Thyroid gland (tissue), 4 donors: ENCODE results near the gene HAGHL. TPM values are rescaled to one million over a fixed set of nuclear protein-coding genes. Genes with fewer than 3 reads are reported as not detected.

ENCODE experiments used
- DNase-seq, 2 donors: peaks; one replicate each; pipeline ENCODE4 v3.0.0-alpha.2; 2019
- H3K27ac ChIP-seq, 3 donors: fragments of 200-600 bp; sonication (generic); 1 replicate in 2 of 3; 2 replicates in 1 of 3; pipeline ENCODE4 v1.5.1; 2016 to 2019; ENCODE audit warnings: mild to moderate bottlenecking in 1 of 3, moderate library complexity in 1 of 3
- H3K27me3 ChIP-seq: fragments of 200-600 bp; sonication (generic); one replicate; pipeline ENCODE4 v1.5.1; 2019
- H3K36me3 ChIP-seq, 2 donors: fragments of 200-600 bp; sonication (generic); one replicate each; pipeline ENCODE4 v1.5.1; 2016 to 2019
- H3K4me1 ChIP-seq, 2 donors: fragments of 200-600 bp; sonication (generic); one replicate each; pipeline ENCODE4 v1.5.1; 2017 to 2019
- H3K4me3 ChIP-seq, 3 donors: fragments of 200-600 bp; sonication (generic); replicated peaks in 1 of 3; 1 replicate in 2 of 3; 2 replicates in 1 of 3; pipeline ENCODE4 v1.5.1; 2016; ENCODE audit warnings: mild to moderate bottlenecking in 1 of 3
- H3K9me3 ChIP-seq: fragments of 200-600 bp; sonication (generic); one replicate; pipeline ENCODE4 v1.5.1; 2017
- CTCF ChIP-seq, 6 experiments: fragments of 200-600 bp in 3 of 6; fragments of 450-650 bp in 3 of 6; sonication (generic) in 3 of 6; IDR thresholded peaks; one replicate each; pipeline ENCODE4 v1.5.1; 2016 to 2019; ENCODE audit warnings: antibody characterized with exemption in 6 of 6, mild to moderate bottlenecking in 2 of 6, inconsistent platforms in 1 of 6, moderate library complexity in 1 of 6
- POLR2A ChIP-seq, 2 donors: fragments of 450-650 bp; IDR thresholded peaks; one replicate each; pipeline ENCODE4 v1.6.1; 2017; ENCODE audit warnings: antibody characterized with exemption in 2 of 2, mild to moderate bottlenecking in 2 of 2, moderate library complexity in 1 of 2
- WGBS, 2 donors: methylation state at CpG; one replicate each; pipeline ENCODE4 v1.1.5; 2017; 5-methylcytosine and 5-hydroxymethylcytosine counted together
- intact Hi-C: fragments of 100-400 bp; cut with DNase I; formaldehyde crosslinking; loops from one replicate; pipeline ENCODE4 v1.15.1; 2023
- total RNA-seq, 4 donors: library from RNA; depleted of rRNA; stranded (reverse); fragments of >200 nt; gene quantifications; one replicate each; pipeline ENCODE4 v1.2.3, GENCODE V29; 2016

HAGHL gene
- total RNA-seq, 4 donors from 2014 or later = 3.8 to 8.7 (median 5.1) TPM; not detected in 1

GRCh38 chr16:764848-765487 lies 38.1 kb downstream of the HAGHL start:
- H3K27ac ChIP-seq = no peak overlapping the region
- no peaks in the 10 kb centered on the region for H3K9me3 ChIP-seq
- intact Hi-C loops = no loop called here
- H3K4me3 ChIP-seq = no peak overlapping the region
- peaks cover 0 to 2% of the 10 kb centered on the region in 2 donors for H3K4me1 ChIP-seq
- no peaks in the 10 kb centered on the region for H3K27me3 ChIP-seq
- no peaks in the 10 kb centered on the region for H3K36me3 ChIP-seq
- WGBS, 2 donors = 81 to 85% methylated on average over 11 to 28 of the region's 38 CpGs
- no peak for DNase-seq
- no peak for TF ChIP-seq CTCF (IDR thresholded peaks at IDR 0.05)
- no peak for TF ChIP-seq POLR2A (IDR thresholded peaks at IDR 0.05)

- Histone ChIP-seq H3K9me3 (no peaks in the 10 kb centered on the region), H3K27me3 (no peaks in the 10 kb centered on the region), H3K36me3 (no peaks in the 10 kb centered on the region), H3K4me3 (no peak overlapping the region), H3K4me1 (no peaks in the 10 kb centered on the region), H3K27ac (no peak overlapping the region)
- TF ChIP-seq CTCF (IDR thresholded peaks at IDR 0.05) = no peak
- no peak for DNase-seq
- intact Hi-C loops = no loop called here
- 92% methylated on average over 15 of the region's 29 CpGs; no CpG with 5 or more reads in 1 of the 2 donors for WGBS, 2 donors
These were observed 38.6 kb downstream of the HAGHL start for GRCh38 chr16:765488-765865.

- no peak for DNase-seq
- Histone ChIP-seq H3K4me3 (no peak overlapping the region), H3K4me1 (no peaks in the 10 kb centered on the region), H3K36me3 (no peaks in the 10 kb centered on the region), H3K9me3 (no peaks in the 10 kb centered on the region), H3K27me3 (no peaks in the 10 kb centered on the region), H3K27ac (no peak overlapping the region)
- intact Hi-C loops = no loop called here
- TF ChIP-seq CTCF (IDR thresholded peaks at IDR 0.05) (no peak), POLR2A (IDR thresholded peaks at IDR 0.05) (no peak)
- 88 to 89% methylated on average over 20 to 22 of the region's 29 CpGs for WGBS, 2 donors
These were observed 39.3 kb downstream of the HAGHL start for GRCh38 chr16:766008-766819.

- no peaks in the 10 kb centered on the region for H3K36me3 ChIP-seq
- no peaks in the 10 kb centered on the region for H3K4me1 ChIP-seq
- H3K27ac ChIP-seq = no peak overlapping the region
- H3K4me3 ChIP-seq = no peak overlapping the region
- TF ChIP-seq POLR2A (IDR thresholded peaks at IDR 0.05) (no peak), CTCF (IDR thresholded peaks at IDR 0.05) (no peak)
- H3K27me3 ChIP-seq = no peaks in the 10 kb centered on the region
- 64 to 74% methylated on average over 14 to 24 of the region's 48 CpGs for WGBS, 2 donors
- no peaks in the 10 kb centered on the region for H3K9me3 ChIP-seq
- DNase-seq = no peak
- intact Hi-C loops = no loop called here
These were observed 40.1 kb downstream of the HAGHL start for GRCh38 chr16:766820-767640.
